ENCODE results near the gene ACTL6A.
A peak's percentile ranks its signal among the peaks of the same experiment; 100 is the strongest.

Gene ACTL6A

GRCh38 chr3:179560791-179561190 lies 1.9 kb upstream of the ACTL6A start:
- H3K27ac ChIP-seq, result no peak overlapping the region
- no peaks in the 10 kb centered on the region for H3K36me3 ChIP-seq (ENCODE audit: insufficient read depth, low read length)
- no peak for TF ChIP-seq POLR2AphosphoS5 (IDR thresholded peaks at IDR 0.05; ENCODE audit: borderline replicate concordance, low read depth, low read length)
- no peak for TF ChIP-seq EZH2 (IDR thresholded peaks at IDR 0.05)
- no peak for TF ChIP-seq FOXP2 (optimal IDR thresholded peaks at IDR 0.05; ENCODE audit: control extremely low read depth, extremely low read length, insufficient read depth)
- no peaks in the 10 kb centered on the region for H3K9me3 ChIP-seq (ENCODE audit: low read depth, low read length)
- DNase-seq (ENCODE audit: low read depth, low spot score), result no peak
- no peak overlapping the region for H3K9ac ChIP-seq (ENCODE audit: insufficient read length)
- no peak overlapping the region for H3K4me3 ChIP-seq

GRCh38 chr3:179563271-179563783 lies 601 bp downstream of the ACTL6A start:
- no peaks in the 10 kb centered on the region for H3K9me3 ChIP-seq (ENCODE audit: low read depth, low read length)
- TF ChIP-seq EZH2 (IDR thresholded peaks at IDR 0.05) (no peak), FOXP2 (optimal IDR thresholded peaks at IDR 0.05; ENCODE audit: control extremely low read depth, extremely low read length, insufficient read depth) (no peak), POLR2AphosphoS5 (IDR thresholded peaks at IDR 0.05; ENCODE audit: borderline replicate concordance, low read depth, low read length) (0 out of 2 replicates have a peak, but pooled peaks have one; percentile 21)
- H3K9ac ChIP-seq (ENCODE audit: insufficient read length), result peak overlapping the region; percentile 93
- H3K4me3 ChIP-seq, result peak overlapping the region; percentile 93
- peak overlapping the region; percentile 37; the same call in 1 of the 2 replicates for H3K27ac ChIP-seq
- DNase-seq (ENCODE audit: low read depth, low spot score), result no peak
- H3K36me3 ChIP-seq (ENCODE audit: insufficient read depth, low read length), result no peaks in the 10 kb centered on the region

DNA sequence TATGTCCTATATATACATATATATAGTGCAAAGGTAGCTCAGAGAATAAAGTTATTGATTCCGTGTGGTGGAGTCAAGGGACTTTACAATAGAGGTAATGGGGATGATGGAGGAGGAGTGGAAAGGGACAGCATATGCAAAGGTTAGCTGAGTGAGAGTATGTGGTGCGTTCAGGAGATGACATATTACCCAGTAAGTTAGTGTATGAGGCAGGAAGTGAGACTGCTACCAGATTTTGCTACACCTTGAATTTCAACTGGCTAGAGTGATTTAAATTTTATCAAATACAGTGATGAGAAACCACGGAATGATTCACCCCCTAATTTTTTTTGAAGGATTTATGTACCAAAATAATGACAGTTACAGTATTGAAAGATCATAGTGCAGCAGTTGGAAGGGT lies 2.8 kb downstream of the ACTL6A start:
- TF ChIP-seq POLR2AphosphoS5 (IDR thresholded peaks at IDR 0.05; ENCODE audit: borderline replicate concordance, low read depth, low read length) (no peak), EZH2 (IDR thresholded peaks at IDR 0.05) (no peak), FOXP2 (optimal IDR thresholded peaks at IDR 0.05; ENCODE audit: control extremely low read depth, extremely low read length, insufficient read depth) (no peak)
- Histone ChIP-seq H3K9me3 (ENCODE audit: low read depth, low read length) (no peaks in the 10 kb centered on the region), H3K27ac (no peak overlapping the region), H3K4me3 (no peak overlapping the region), H3K36me3 (ENCODE audit: insufficient read depth, low read length) (peaks cover 19% of the 10 kb centered on the region), H3K9ac (ENCODE audit: insufficient read length) (no peak overlapping the region)
- no peak for DNase-seq (ENCODE audit: low read depth, low spot score)

DNA sequence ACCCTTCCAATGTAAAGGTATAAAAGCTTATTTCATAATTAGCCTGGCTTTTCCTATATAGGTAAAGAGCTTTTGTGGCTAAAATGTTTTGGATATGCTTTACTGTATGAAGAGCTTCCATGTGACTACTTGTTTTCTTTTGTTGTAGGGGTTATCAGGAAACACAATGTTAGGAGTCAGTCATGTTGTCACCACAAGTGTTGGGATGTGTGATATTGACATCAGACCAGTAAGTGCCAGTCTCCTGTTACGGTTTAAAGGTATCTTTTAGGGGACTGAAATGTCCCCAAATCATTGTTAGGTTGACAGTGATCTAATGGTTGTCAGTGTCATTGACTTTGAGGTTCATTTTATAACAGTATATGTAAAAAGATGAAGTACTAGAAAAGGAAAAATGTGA lies 18.3 kb downstream of the ACTL6A start:
- no peak overlapping the region for H3K4me3 ChIP-seq
- no peaks in the 10 kb centered on the region for H3K9me3 ChIP-seq (ENCODE audit: low read depth, low read length)
- no peak for DNase-seq (ENCODE audit: low read depth, low spot score)
- 0 out of 2 replicates have a peak overlapping the region, but pooled peaks have one; percentile 11 for H3K27ac ChIP-seq
- TF ChIP-seq EZH2 (IDR thresholded peaks at IDR 0.05) (no peak), POLR2AphosphoS5 (IDR thresholded peaks at IDR 0.05; ENCODE audit: borderline replicate concordance, low read depth, low read length) (no peak)
- H3K9ac ChIP-seq (ENCODE audit: insufficient read length), result no peak overlapping the region
- H3K36me3 ChIP-seq (ENCODE audit: insufficient read depth, low read length), result peaks cover 95% of the 10 kb centered on the region

DNA sequence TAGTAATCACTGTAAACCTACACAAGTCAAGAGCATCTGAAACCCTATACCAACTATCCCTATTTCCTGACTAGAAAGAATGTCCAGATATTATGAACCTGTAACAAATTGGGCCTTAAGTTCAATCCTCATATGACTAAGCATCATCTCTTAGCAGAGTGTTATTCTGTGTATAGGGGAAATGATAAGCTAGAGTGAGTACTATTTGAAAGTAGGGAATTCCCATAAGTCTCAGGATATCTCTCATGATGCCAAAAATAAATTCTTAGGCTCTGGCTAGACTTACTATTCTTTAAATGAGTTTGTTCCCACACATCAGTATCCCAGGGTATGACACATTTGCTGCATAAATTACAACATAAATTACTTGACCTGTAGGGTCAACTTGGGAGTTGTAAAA lies 26.4 kb downstream of the ACTL6A start:
- Histone ChIP-seq H3K4me3 (no peak overlapping the region), H3K9ac (ENCODE audit: insufficient read length) (no peak overlapping the region), H3K9me3 (ENCODE audit: low read depth, low read length) (no peaks in the 10 kb centered on the region), H3K27ac (no peak overlapping the region), H3K36me3 (ENCODE audit: insufficient read depth, low read length) (peaks cover 97% of the 10 kb centered on the region)
- no peak for TF ChIP-seq FOXP2 (optimal IDR thresholded peaks at IDR 0.05; ENCODE audit: control extremely low read depth, extremely low read length, insufficient read depth)
- no peak for TF ChIP-seq POLR2AphosphoS5 (IDR thresholded peaks at IDR 0.05; ENCODE audit: borderline replicate concordance, low read depth, low read length)
- TF ChIP-seq EZH2 (IDR thresholded peaks at IDR 0.05), result no peak
- no peak for DNase-seq (ENCODE audit: low read depth, low spot score)

GRCh38 chr3:179590669-179591068 lies 27.9 kb downstream of the ACTL6A start:
- no peak overlapping the region for H3K9ac ChIP-seq (ENCODE audit: insufficient read length)
- DNase-seq (ENCODE audit: low read depth, low spot score), result no peak
- H3K27ac ChIP-seq, result peak overlapping the region; percentile 61
- H3K36me3 ChIP-seq (ENCODE audit: insufficient read depth, low read length), result peaks cover 96% of the 10 kb centered on the region
- TF ChIP-seq POLR2AphosphoS5 (IDR thresholded peaks at IDR 0.05; ENCODE audit: borderline replicate concordance, low read depth, low read length) (no peak), FOXP2 (optimal IDR thresholded peaks at IDR 0.05; ENCODE audit: control extremely low read depth, extremely low read length, insufficient read depth) (no peak), EZH2 (IDR thresholded peaks at IDR 0.05) (no peak)
- no peaks in the 10 kb centered on the region for H3K9me3 ChIP-seq (ENCODE audit: low read depth, low read length)
- no peak overlapping the region for H3K4me3 ChIP-seq

DNA sequence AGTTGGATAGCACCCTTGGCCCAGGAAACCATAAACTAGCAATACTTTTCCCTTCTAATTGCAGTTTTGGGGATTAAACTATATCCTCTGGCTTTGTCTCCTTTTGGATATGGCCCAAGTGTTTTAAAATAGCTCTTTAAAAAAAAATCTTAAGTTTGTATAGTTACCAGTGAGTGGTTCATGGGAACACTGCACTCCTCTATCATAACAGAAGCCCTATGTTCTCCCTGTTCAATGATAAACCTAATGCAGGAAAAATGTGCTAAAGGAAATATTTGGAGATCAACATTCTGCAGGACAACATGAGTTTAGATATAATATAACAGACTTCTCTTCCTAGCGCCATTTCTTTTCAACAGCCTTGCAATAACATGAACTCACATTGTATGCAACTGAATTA lies 28.6 kb downstream of the ACTL6A start:
- Histone ChIP-seq H3K4me3 (no peak overlapping the region), H3K9ac (ENCODE audit: insufficient read length) (no peak overlapping the region), H3K27ac (peak overlapping the region; percentile 48), H3K9me3 (ENCODE audit: low read depth, low read length) (no peaks in the 10 kb centered on the region), H3K36me3 (ENCODE audit: insufficient read depth, low read length) (peaks cover 95% of the 10 kb centered on the region)
- no peak for TF ChIP-seq EZH2 (IDR thresholded peaks at IDR 0.05)
- TF ChIP-seq FOXP2 (optimal IDR thresholded peaks at IDR 0.05; ENCODE audit: control extremely low read depth, extremely low read length, insufficient read depth), result no peak
- no peak for TF ChIP-seq POLR2AphosphoS5 (IDR thresholded peaks at IDR 0.05; ENCODE audit: borderline replicate concordance, low read depth, low read length)
- DNase-seq (ENCODE audit: low read depth, low spot score), result no peak

DNA sequence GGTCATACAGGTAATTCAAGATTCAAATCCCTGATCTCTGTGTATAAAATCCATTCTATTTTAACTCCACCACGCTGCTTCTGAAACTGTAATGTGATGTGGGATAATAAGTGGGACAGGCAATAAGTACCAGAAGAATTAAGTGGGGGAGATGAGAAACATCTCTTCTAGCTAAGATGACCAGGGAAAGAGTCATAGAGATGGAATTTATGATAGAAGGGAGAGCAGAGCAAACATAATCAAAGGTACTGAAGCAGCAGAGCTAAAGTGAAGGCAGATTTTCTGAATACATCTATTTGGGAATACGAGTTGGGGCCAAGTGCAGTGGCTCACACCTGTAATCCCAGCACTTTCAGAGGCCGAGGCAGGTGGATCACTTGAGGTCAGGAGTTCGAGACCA lies 36.8 kb downstream of the ACTL6A start:
- H3K36me3 ChIP-seq (ENCODE audit: insufficient read depth, low read length), result peaks cover 74% of the 10 kb centered on the region
- no peak overlapping the region for H3K4me3 ChIP-seq
- TF ChIP-seq FOXP2 (optimal IDR thresholded peaks at IDR 0.05; ENCODE audit: control extremely low read depth, extremely low read length, insufficient read depth), result no peak
- no peak for TF ChIP-seq POLR2AphosphoS5 (IDR thresholded peaks at IDR 0.05; ENCODE audit: borderline replicate concordance, low read depth, low read length)
- TF ChIP-seq EZH2 (IDR thresholded peaks at IDR 0.05), result no peak

GRCh38 chr3:179603321-179603720 lies 40.6 kb downstream of the ACTL6A start:
- no peak for DNase-seq (ENCODE audit: low read depth, low spot score)
- Histone ChIP-seq H3K9ac (ENCODE audit: insufficient read length) (peak overlapping the region; percentile 96), H3K27ac (no peak overlapping the region), H3K36me3 (ENCODE audit: insufficient read depth, low read length) (peaks cover 46% of the 10 kb centered on the region), H3K9me3 (ENCODE audit: low read depth, low read length) (no peaks in the 10 kb centered on the region), H3K4me3 (peak overlapping the region; percentile 91)
- TF ChIP-seq POLR2AphosphoS5 (IDR thresholded peaks at IDR 0.05; ENCODE audit: borderline replicate concordance, low read depth, low read length), result no peak
- TF ChIP-seq FOXP2 (optimal IDR thresholded peaks at IDR 0.05; ENCODE audit: control extremely low read depth, extremely low read length, insufficient read depth), result no peak
- no peak for TF ChIP-seq EZH2 (IDR thresholded peaks at IDR 0.05)

More for the DNA sequence above, 36.8 kb downstream of the ACTL6A start:
- Histone ChIP-seq H3K9me3 (ENCODE audit: low read depth, low read length) (no peaks in the 10 kb centered on the region), H3K27ac (no peak overlapping the region), H3K9ac (ENCODE audit: insufficient read length) (no peak overlapping the region)
- no peak for DNase-seq (ENCODE audit: low read depth, low spot score)
